H1 (cell line): ENCODE results near the gene PDE6B. TPM values are rescaled to one million over a fixed set of nuclear protein-coding genes. Genes with fewer than 3 reads are reported as not detected.

Experiments
- CTCF ChIA-PET: fragments of 300-600 bp; sonication (Branson Sonifier 250); formaldehyde crosslinking; loops from one replicate; lab custom pipeline; 2021; ENCODE audit not compliant: partially characterized antibody; lab: Charles Lee
- POLR2A ChIA-PET: fragments of 300-600 bp; sonication (Branson Sonifier 250); formaldehyde crosslinking; loops from one replicate; lab custom pipeline; 2021; ENCODE audit warnings: inconsistent platforms; ENCODE audit not compliant: partially characterized antibody; lab: Charles Lee
- DNase-seq, 2 experiments: peaks; one replicate each; pipeline versions ENCODE4 v3.0.0 to v3.0.0-alpha.2; 2010 to 2022; ENCODE audit warnings: low spot score in 2 of 2, low read depth in 1 of 2, mixed read lengths in 1 of 2
- FAIRE-seq: peaks from 2 replicates; lab custom pipeline; 2011; peaks lifted over from hg19 to GRCh38; lab: Jason Lieb, UNC
- H2AFZ ChIP-seq: 2 replicates; pipeline ENCODE4 v1.8.1; 2012; ENCODE audit warnings: low read length, inconsistent platforms
- H2AK5ac ChIP-seq: 2 replicates; pipeline ENCODE4 v1.6.1; 2013; ENCODE audit warnings: low read depth, low read length
- H2BK120ac ChIP-seq: replicated peaks from 2 replicates; pipeline ENCODE3; 2013; ENCODE audit warnings: low read depth, low read length, inconsistent platforms
- H2BK12ac ChIP-seq: 2 replicates; pipeline ENCODE4 v1.6.1; 2013; ENCODE audit warnings: low read depth, low read length
- H2BK15ac ChIP-seq: 2 replicates; pipeline ENCODE4 v1.6.1; 2013; ENCODE audit warnings: low read length
- H2BK20ac ChIP-seq: 2 replicates; pipeline ENCODE4 v1.6.1; 2013; ENCODE audit warnings: low read length
- H2BK5ac ChIP-seq: 2 replicates; pipeline ENCODE4 v1.6.1; 2013; ENCODE audit warnings: low read depth, low read length
- H3K14ac ChIP-seq: 2 replicates; pipeline ENCODE4 v1.6.1; 2013; ENCODE audit warnings: inconsistent platforms; ENCODE audit not compliant: insufficient read length
- H3K18ac ChIP-seq: 2 replicates; pipeline ENCODE4 v1.6.1; 2013; ENCODE audit warnings: low read length; ENCODE audit errors: extremely low read depth
- H3K23ac ChIP-seq: 2 replicates; pipeline ENCODE4 v1.6.1; 2013; ENCODE audit warnings: inconsistent platforms; ENCODE audit not compliant: insufficient read length
- H3K23me2 ChIP-seq: 2 replicates; pipeline ENCODE4 v1.6.1; 2013; ENCODE audit warnings: low read depth, low read length
- H3K27ac ChIP-seq: 2 replicates; pipeline ENCODE4 v1.6.1; 2011; ENCODE audit warnings: low read depth, low read length, inconsistent platforms
- H3K27me3 ChIP-seq, 4 experiments: replicated peaks in 1 of 4; 1 replicate in 1 of 4; 2 replicates in 3 of 4; pipeline versions ENCODE4 v1.6.1 to v1.8.1; 2011 to 2013; ENCODE audit warnings: low read length in 3 of 4, mild to moderate bottlenecking in 3 of 4, inconsistent platforms in 2 of 4, mixed read lengths in 2 of 4, moderate library complexity in 1 of 4; ENCODE audit not compliant: control insufficient read depth in 3 of 4, insufficient read depth in 3 of 4; ENCODE audit errors: extremely low read depth in 1 of 4
- H3K36me3 ChIP-seq, 4 experiments: 2 replicates each; pipeline versions ENCODE4 v1.6.1 to v1.8.1; 2011 to 2013; ENCODE audit warnings: mild to moderate bottlenecking in 4 of 4, low read length in 3 of 4, moderate library complexity in 2 of 4, control low read depth in 1 of 4, inconsistent platforms in 1 of 4; ENCODE audit not compliant: insufficient read depth in 4 of 4, control insufficient read depth in 2 of 4
- H3K4ac ChIP-seq: replicated peaks from 2 replicates; pipeline ENCODE3; 2013; ENCODE audit warnings: low read length, low read depth, mixed read lengths, inconsistent platforms; ENCODE audit not compliant: insufficient read length
- H3K4me1 ChIP-seq, 4 experiments: replicated peaks in 1 of 4; 1 replicate in 1 of 4; 2 replicates in 3 of 4; pipeline versions ENCODE4 v1.6.1 to v1.8.1; 2011 to 2013; ENCODE audit warnings: low read length in 3 of 4, inconsistent platforms in 2 of 4, mixed read lengths in 1 of 4; ENCODE audit not compliant: insufficient read depth in 4 of 4, control insufficient read depth in 3 of 4
- H3K4me2 ChIP-seq, 2 experiments: 2 replicates each; pipeline versions ENCODE4 v1.6.1 to v1.8.1; 2011 to 2013; ENCODE audit warnings: low read depth in 2 of 2, low read length in 2 of 2, control low read depth in 1 of 2, inconsistent platforms in 1 of 2, mild to moderate bottlenecking in 1 of 2; ENCODE audit not compliant: insufficient read depth in 1 of 2
- H3K4me3 ChIP-seq, 4 experiments: fragments of 200-600, 300-600 bp in 1 of 4; sonication (generic), shearing (Covaris generic), sonication (Bioruptor Twin) in 1 of 4; 2 replicates each; pipeline versions ENCODE4 v1.5.1 to v1.8.1; 2011 to 2016; ENCODE audit warnings: low read length in 4 of 4, low read depth in 3 of 4, control low read depth in 2 of 4, inconsistent platforms in 2 of 4, mild to moderate bottlenecking in 2 of 4, mixed read lengths in 1 of 4, moderate library complexity in 1 of 4; ENCODE audit not compliant: insufficient read depth in 2 of 4; ENCODE audit errors: extremely low read depth in 1 of 4
- H3K56ac ChIP-seq: replicated peaks from 2 replicates; pipeline ENCODE3; 2013; ENCODE audit warnings: low read depth, mild to moderate bottlenecking, mixed read lengths, low read length, inconsistent platforms; ENCODE audit not compliant: insufficient read length
- H3K79me1 ChIP-seq: 2 replicates; pipeline ENCODE4 v1.6.1; 2013; ENCODE audit warnings: low read depth, low read length, control low read depth
- H3K79me2 ChIP-seq, 2 experiments: 2 replicates each; pipeline versions ENCODE4 v1.6.1 to v1.8.1; 2012 to 2013; ENCODE audit warnings: low read length in 2 of 2, mild to moderate bottlenecking in 2 of 2, inconsistent platforms in 1 of 2; ENCODE audit not compliant: insufficient read depth in 2 of 2, control insufficient read depth in 1 of 2
- H3K9ac ChIP-seq, 4 experiments: replicated peaks in 1 of 4; 1 replicate in 1 of 4; 2 replicates in 3 of 4; pipeline versions ENCODE4 v1.6.1 to v1.8.1; 2011 to 2013; ENCODE audit warnings: low read depth in 3 of 4, low read length in 3 of 4, control low read depth in 2 of 4, mild to moderate bottlenecking in 2 of 4, moderate library complexity in 2 of 4, inconsistent platforms in 1 of 4; ENCODE audit errors: extremely low read depth in 1 of 4
- H3K9me3 ChIP-seq, 2 experiments: 2 replicates each; pipeline versions ENCODE4 v1.6.1 to v1.8.1; 2012 to 2013; ENCODE audit warnings: mild to moderate bottlenecking in 2 of 2, moderate library complexity in 2 of 2, control low read depth in 1 of 2, inconsistent platforms in 1 of 2, low read depth in 1 of 2, low read length in 1 of 2, mixed read lengths in 1 of 2; ENCODE audit not compliant: insufficient read depth in 2 of 2
- H4K20me1 ChIP-seq, 2 experiments: replicated peaks in 1 of 2; 2 replicates each; pipeline versions ENCODE3 to v1.8.1; 2011 to 2013; ENCODE audit warnings: inconsistent platforms in 2 of 2, low read length in 2 of 2, mild to moderate bottlenecking in 1 of 2; ENCODE audit not compliant: insufficient read depth in 2 of 2, control insufficient read depth in 1 of 2
- H4K5ac ChIP-seq: 2 replicates; pipeline ENCODE4 v1.6.1; 2013; ENCODE audit warnings: low read length, low read depth, mixed read lengths, inconsistent platforms; ENCODE audit not compliant: insufficient read length
- H4K8ac ChIP-seq: 2 replicates; pipeline ENCODE4 v1.8.0; 2013; ENCODE audit warnings: mild to moderate bottlenecking, moderate library complexity, low read length, inconsistent platforms; ENCODE audit not compliant: insufficient read depth; ENCODE audit errors: extremely low read depth
- H4K91ac ChIP-seq: replicated peaks from 2 replicates; pipeline ENCODE3; 2013; ENCODE audit warnings: low read length, mixed read lengths, inconsistent platforms; ENCODE audit not compliant: insufficient read length
- GTF2F1 ChIP-seq: IDR thresholded peaks from 2 replicates; pipeline ENCODE4 v1.6.1; 2012; ENCODE audit warnings: low read depth, low read length, improper control_type of control experiment, borderline replicate concordance
- RAD21 ChIP-seq, 2 experiments: IDR thresholded peaks in 1 of 2; conservative IDR thresholded peaks in 1 of 2; 2 replicates each; pipeline ENCODE4 v1.6.1; 2011; ENCODE audit warnings: low read depth in 2 of 2, low read length in 2 of 2, improper control_type of control experiment in 1 of 2, inconsistent platforms in 1 of 2, mild to moderate bottlenecking in 1 of 2, moderate library complexity in 1 of 2
- RFX5 ChIP-seq: IDR thresholded peaks from 2 replicates; pipeline ENCODE4 v1.6.1; 2011; ENCODE audit warnings: low read depth, low read length, improper control_type of control experiment, borderline replicate concordance
- WGBS, 2 experiments: shearing (Covaris generic) in 1 of 2; methylation state at CpG; one replicate each; pipeline versions ENCODE4 v1.1.6 to v1.1.7; 2013 to 2015; ENCODE audit warnings: low lambda C conversion rate in 2 of 2, mixed read lengths in 2 of 2, inconsistent platforms in 1 of 2, low coverage in 1 of 2, missing lambda C conversion rate in 1 of 2; ENCODE audit not compliant: insufficient replicate concordance in 2 of 2, insufficient coverage in 1 of 2, insufficient read length in 1 of 2; ENCODE audit errors: extremely low coverage in 1 of 2, missing lambda C conversion rate in 1 of 2; 5-methylcytosine and 5-hydroxymethylcytosine counted together
- polyA plus RNA-seq, 7 experiments: library from polyadenylated mRNA; depleted of rRNA in 3 of 7; stranded (reverse) in 5 of 7; unstranded in 2 of 7; fragments of >200 nt in 5 of 7; fragments of 200-250 nt in 2 of 7; gene quantifications; 1 replicate in 5 of 7; 2 replicates in 1 of 7; 4 replicates in 1 of 7; pipeline versions ENCODE4 v1.2.1 to v1.2.3, GENCODE V29; 2011 to 2013; ENCODE audit warnings: missing spikeins in 2 of 7, mixed read lengths in 2 of 7
- total RNA-seq: library from RNA; stranded (reverse); fragmentation: NEBNext Ultra II Directional; extraction: Animal tissue kit (Norgen Biotek cat#: 25700); gene quantifications from 2 replicates; pipeline ENCODE4 v1.2.1, GENCODE V29; 2021
- TF ChIP-seq, protein P1 (sequence below): IDR thresholded peaks from 2 replicates; pipeline ENCODE4 v1.6.1; 2012; ENCODE audit warnings: inconsistent platforms

PDE6B gene
- total and polyA plus RNA-seq, 2 of the 8 experiments (the other 6 are each of a cell fraction or from before 2014, with no cell fraction given): 4.1 to 8.4 TPM

DNA sequence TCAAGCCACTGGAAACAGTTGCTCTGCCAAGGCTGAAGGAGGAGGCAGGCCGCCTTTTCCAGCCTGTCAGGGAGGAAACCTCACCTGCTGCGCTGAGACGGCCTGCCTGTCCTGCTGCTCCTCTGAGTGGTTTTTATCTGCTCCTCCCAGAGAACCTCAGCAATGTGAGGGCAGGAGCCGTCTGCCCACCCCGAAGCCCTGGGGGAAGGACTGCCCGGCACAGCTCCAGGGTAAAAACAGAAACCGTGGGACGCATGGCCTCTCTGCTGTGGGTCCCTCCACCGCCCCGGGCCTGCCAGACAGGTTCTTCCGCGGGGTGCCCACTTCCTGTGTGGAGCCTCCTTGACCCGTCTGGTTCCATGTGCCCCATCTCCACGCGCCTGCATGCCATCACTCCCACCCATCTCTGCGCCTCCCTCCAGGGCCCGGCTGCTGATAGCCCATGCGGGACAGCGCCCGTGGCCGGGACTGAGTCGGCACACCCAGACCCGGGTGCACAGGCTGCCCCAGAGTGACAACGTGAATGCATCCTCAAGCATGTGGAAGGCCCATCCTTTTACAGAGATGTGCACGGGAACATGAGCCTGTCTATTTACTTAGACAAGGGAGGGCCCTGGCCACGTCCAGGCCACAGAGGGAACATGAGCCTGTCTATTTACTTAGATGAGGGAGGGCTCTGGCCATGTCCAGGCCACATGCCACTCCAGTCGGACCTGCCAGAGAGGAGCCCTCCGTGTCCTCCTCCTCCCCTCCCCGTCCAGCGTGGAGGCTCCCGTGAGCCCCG is 67.6 kb downstream of the PDE6B start:
- POLR2A ChIA-PET: interaction anchor here (0.7 to 1.7 kb wide), 2 partner anchors 15 to 27 kb away, joined by 3 to 5 read pairs; no protein-coding TSS in a partner anchor
- H3K79me2 ChIP-seq: no peaks in the 10 kb centered on the region
- CTCF ChIA-PET: interaction anchor here (1.2 to 3.2 kb wide), 3 partner anchors 8 to 73 kb away, joined by 5 to 15 read pairs (median 7); no protein-coding TSS in a partner anchor
- no peak overlapping the region for H3K4me3 ChIP-seq
- H3K23me2 ChIP-seq: peaks cover 8% of the 10 kb centered on the region; the same call in 1 of the 2 replicates
- no peak overlapping the region for H3K56ac ChIP-seq
- no peak overlapping the region; the same call in 1 of the 2 replicates for H2BK5ac ChIP-seq
- H3K4me2 ChIP-seq: no peak overlapping the region
- H2BK12ac ChIP-seq: peak overlapping the region; percentile 30
- peak overlapping the region; percentile 95; the same call in 1 of the 2 replicates for H2BK15ac ChIP-seq
- 84% methylated on average over 29 of the region's 32 CpGs; no CpG with 5 or more reads in 1 of the 2 experiments for WGBS, 2 experiments
- no peaks in the 10 kb centered on the region for H3K79me1 ChIP-seq
- no peaks in the 10 kb centered on the region for H3K9me3 ChIP-seq
- peak overlapping the region; percentile 28; the same call in 1 of the 2 replicates for H2AFZ ChIP-seq
- H2AK5ac ChIP-seq: no peak overlapping the region
- peak overlapping the region; percentile 59 for H4K8ac ChIP-seq
- H3K23ac ChIP-seq: no peak overlapping the region
- DNase-seq: no peak
- H3K9ac ChIP-seq: no peak overlapping the region
- no peak overlapping the region for H2BK120ac ChIP-seq
- no peak overlapping the region for H3K4ac ChIP-seq
- TF ChIP-seq, protein P1, sequence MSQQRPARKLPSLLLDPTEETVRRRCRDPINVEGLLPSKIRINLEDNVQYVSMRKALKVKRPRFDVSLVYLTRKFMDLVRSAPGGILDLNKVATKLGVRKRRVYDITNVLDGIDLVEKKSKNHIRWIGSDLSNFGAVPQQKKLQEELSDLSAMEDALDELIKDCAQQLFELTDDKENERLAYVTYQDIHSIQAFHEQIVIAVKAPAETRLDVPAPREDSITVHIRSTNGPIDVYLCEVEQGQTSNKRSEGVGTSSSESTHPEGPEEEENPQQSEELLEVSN: peak; percentile 33; the same call in 1 of the 2 replicates
- no peak for TF ChIP-seq GTF2F1
- no peak for TF ChIP-seq RFX5
- TF ChIP-seq RAD21 (IDR thresholded peaks at IDR 0.05 in 1 of 2, conservative IDR thresholded peaks at IDR 0.05 in 1 of 2; ENCODE audit: low read depth in 2 of 2, low read length in 2 of 2): no peak
- no peak overlapping the region; the same call in 1 of the 2 replicates for H3K18ac ChIP-seq
- H3K27me3 ChIP-seq: peaks cover 0 to 4% (median 0%) of the 10 kb centered on the region in 4 experiments; a peak in 1 of 7 replicates
- H3K14ac ChIP-seq: no peak overlapping the region
- H3K27ac ChIP-seq: no peak overlapping the region
- H3K4me1 ChIP-seq: peaks cover 0 to 17% (median 8%) of the 10 kb centered on the region in 4 experiments; a peak in 6 of 7 replicates
- peak overlapping the region; percentile 0; the same call in 1 of the 2 replicates for H2BK20ac ChIP-seq
- FAIRE-seq: no peak
- H4K91ac ChIP-seq: peak overlapping the region; percentile 62
- no peaks in the 10 kb centered on the region for H3K36me3 ChIP-seq
- H4K20me1 ChIP-seq: no peaks in the 10 kb centered on the region
- no peak overlapping the region for H4K5ac ChIP-seq
